HTERT RPE-1 (cell line): ENCODE results near the gene COL4A2.
"Not testable (repeated sequence)": the region's sequence is repeated elsewhere in the genome, so short reads cannot be mapped to it uniquely, and the experiment has no call there.

Experiments
- in situ Hi-C: fragments of 300-500 bp; cut with MboI; formaldehyde crosslinking; loops from 4 replicates; pipeline ENCODE4 v1.14.3; 2020; ENCODE audit warnings: low sequenced_read_pairs

The COL4A2 gene

GRCh38 chr13:110319774-110320509 lies 12.9 kb downstream of the COL4A2 start:
- in situ Hi-C loops: no loop called here

GRCh38 chr13:110320645-110321044 lies 13.6 kb downstream of the COL4A2 start:
- in situ Hi-C loops: no loop called here

GRCh38 chr13:110321573-110321972 lies 14.5 kb downstream of the COL4A2 start:
- in situ Hi-C loops: not testable (repeated sequence)

GRCh38 chr13:110322126-110322827 lies 15.2 kb downstream of the COL4A2 start:
- in situ Hi-C loops: no loop called here

- in situ Hi-C loops: no loop called here
Measured at GRCh38 chr13:110322828-110323171, 15.7 kb downstream of the COL4A2 start.

- in situ Hi-C loops: no loop called here
Measured at GRCh38 chr13:110323172-110323891, 16.2 kb downstream of the COL4A2 start.

GRCh38 chr13:110324026-110324749 lies 17.1 kb downstream of the COL4A2 start:
- in situ Hi-C loops: no loop called here

- in situ Hi-C loops: no loop called here
Measured at GRCh38 chr13:110326263-110326904, 19.3 kb downstream of the COL4A2 start.

- in situ Hi-C loops: no loop called here
Measured at GRCh38 chr13:110327051-110327721, 20.1 kb downstream of the COL4A2 start.

- in situ Hi-C loops: no loop called here
Measured at GRCh38 chr13:110328573-110328972, 21.5 kb downstream of the COL4A2 start.

GRCh38 chr13:110329258-110329657 lies 22.2 kb downstream of the COL4A2 start:
- in situ Hi-C loops: no loop called here

- in situ Hi-C loops: no loop called here
Measured at GRCh38 chr13:110329798-110330461, 22.8 kb downstream of the COL4A2 start.

GRCh38 chr13:110330491-110331011 lies 23.5 kb downstream of the COL4A2 start:
- in situ Hi-C loops: no loop called here

GRCh38 chr13:110331362-110331761 lies 24.3 kb downstream of the COL4A2 start:
- in situ Hi-C loops: no loop called here

- in situ Hi-C loops: no loop called here
Measured at GRCh38 chr13:110332750-110333149, 25.7 kb downstream of the COL4A2 start.

GRCh38 chr13:110333837-110334236 lies 26.8 kb downstream of the COL4A2 start:
- in situ Hi-C loops: no loop called here

GRCh38 chr13:110334256-110334655 lies 27.2 kb downstream of the COL4A2 start:
- in situ Hi-C loops: no loop called here

- in situ Hi-C loops: no loop called here
Measured at GRCh38 chr13:110334841-110335490, 27.9 kb downstream of the COL4A2 start.

GRCh38 chr13:110336108-110336507 lies 29.0 kb downstream of the COL4A2 start:
- in situ Hi-C loops: no loop called here
